MM.1S (cell line): ENCODE results near the gene MFAP1.

Experiments used
- DNase-seq: peaks from one replicate; pipeline ENCODE4 v3.0.0-alpha.2; 2015
- H2AFZ ChIP-seq: fragments of 300-600 bp; sonication (generic); 2 replicates; pipeline ENCODE4 v1.6.0; 2016; ENCODE audit warnings: antibody characterized with exemption, low read length
- H3F3A ChIP-seq: fragments of 300-600 bp; sonication (generic); 2 replicates; pipeline ENCODE4 v1.6.1; 2016; ENCODE audit warnings: mild to moderate bottlenecking, antibody characterized with exemption, low read length, moderate library complexity, mixed read lengths; ENCODE audit not compliant: insufficient read depth
- H3K27ac ChIP-seq: fragments of 300-600 bp; sonication (generic); 2 replicates; pipeline ENCODE4 v1.5.1; 2016; ENCODE audit warnings: mild to moderate bottlenecking, low read length
- H3K27me3 ChIP-seq: fragments of 300-600 bp; sonication (generic); replicated peaks from 2 replicates; pipeline ENCODE4 v1.6.0; 2016; ENCODE audit warnings: low read length; ENCODE audit not compliant: insufficient read depth
- H3K36me3 ChIP-seq: fragments of 300-600 bp; sonication (generic); replicated peaks from 2 replicates; pipeline ENCODE4 v1.6.1; 2016; ENCODE audit warnings: mild to moderate bottlenecking, low read length, mixed read lengths; ENCODE audit not compliant: insufficient read depth
- H3K4me1 ChIP-seq: fragments of 300-600 bp; sonication (generic); 2 replicates; pipeline ENCODE4 v1.6.1; 2016; ENCODE audit warnings: low read length, mixed read lengths
- H3K4me2 ChIP-seq: fragments of 300-600 bp; sonication (generic); 2 replicates; pipeline ENCODE4 v1.6.0; 2016; ENCODE audit warnings: low read depth, low read length
- H3K4me3 ChIP-seq: fragments of 300-600 bp; sonication (generic); 2 replicates; pipeline ENCODE4 v1.5.1; 2016; ENCODE audit warnings: low read length, mixed read lengths
- H3K79me2 ChIP-seq: fragments of 300-600 bp; sonication (generic); 2 replicates; pipeline ENCODE4 v1.6.1; 2016; ENCODE audit warnings: mixed run types, low read length, mixed read lengths
- H3K9ac ChIP-seq: fragments of 300-600 bp; sonication (generic); 2 replicates; pipeline ENCODE4 v1.6.1; 2016; ENCODE audit warnings: low read length, mixed read lengths
- H3K9me2 ChIP-seq: fragments of 300-600 bp; sonication (generic); replicated peaks from 2 replicates; pipeline ENCODE4 v1.6.1; 2016; ENCODE audit warnings: mild to moderate bottlenecking, low read length, mixed read lengths; ENCODE audit not compliant: insufficient read depth
- H3K9me3 ChIP-seq: fragments of 300-600 bp; sonication (generic); replicated peaks from 2 replicates; pipeline ENCODE4 v1.6.1; 2016; ENCODE audit warnings: mild to moderate bottlenecking, low read length, mixed read lengths; ENCODE audit not compliant: insufficient read depth
- H4K20me1 ChIP-seq: fragments of 300-600 bp; sonication (generic); 2 replicates; pipeline ENCODE4 v1.6.1; 2016; ENCODE audit warnings: mild to moderate bottlenecking, low read length, moderate library complexity, mixed read lengths; ENCODE audit not compliant: insufficient read depth
- EZH2 ChIP-seq: fragments of 300-600 bp; sonication (generic); optimal IDR thresholded peaks from 2 replicates; pipeline ENCODE3; 2017; ENCODE audit warnings: low read depth, mild to moderate bottlenecking, antibody characterized with exemption, low read length, mixed read lengths
- EZH2phosphoT487 ChIP-seq: fragments of 300-600 bp; sonication (generic); IDR thresholded peaks from 2 replicates; pipeline ENCODE4 v1.6.1; 2018; ENCODE audit warnings: antibody characterized with exemption, low read length
- TF ChIP-seq, protein P1 (sequence below): fragments of 300-600 bp; sonication (generic); IDR thresholded peaks from 2 replicates; pipeline ENCODE4 v1.5.1; 2016; ENCODE audit warnings: antibody characterized with exemption, low read length, mixed read lengths

Gene MFAP1

GRCh38 chr15:43824302-43825246, at the start of gene MFAP1:
Gene MFAP1, minus strand, starts transcription at chr15:43824690. Its CDS starts 121 bp downstream, at chr15:43824569.
- no peaks in the 10 kb centered on the region for H3K9me3 ChIP-seq
- H2AFZ ChIP-seq = peak within 1 kb of the TSS; percentile 79
- H3K4me1 ChIP-seq = peaks cover 7% of the 10 kb centered on the region
- peak within 1 kb of the TSS; percentile 91 for H3K4me3 ChIP-seq
- peak within 1 kb of the TSS; percentile 77 for H3K27ac ChIP-seq
- H3K9me2 ChIP-seq = no peaks in the 10 kb centered on the region
- H4K20me1 ChIP-seq = no peaks in the 10 kb centered on the region
- peaks cover 74% of the 10 kb centered on the region for H3K79me2 ChIP-seq
- peaks cover 6% of the 10 kb centered on the region; the same call in 1 of the 2 replicates for H3F3A ChIP-seq
- DNase-seq = peak; percentile 99
- H3K9ac ChIP-seq = peak within 1 kb of the TSS; percentile 89
- peak within 1 kb of the TSS; percentile 56 for H3K4me2 ChIP-seq
- no peaks in the 10 kb centered on the region for H3K27me3 ChIP-seq
- no peak for TF ChIP-seq EZH2
- TF ChIP-seq, protein P1, sequence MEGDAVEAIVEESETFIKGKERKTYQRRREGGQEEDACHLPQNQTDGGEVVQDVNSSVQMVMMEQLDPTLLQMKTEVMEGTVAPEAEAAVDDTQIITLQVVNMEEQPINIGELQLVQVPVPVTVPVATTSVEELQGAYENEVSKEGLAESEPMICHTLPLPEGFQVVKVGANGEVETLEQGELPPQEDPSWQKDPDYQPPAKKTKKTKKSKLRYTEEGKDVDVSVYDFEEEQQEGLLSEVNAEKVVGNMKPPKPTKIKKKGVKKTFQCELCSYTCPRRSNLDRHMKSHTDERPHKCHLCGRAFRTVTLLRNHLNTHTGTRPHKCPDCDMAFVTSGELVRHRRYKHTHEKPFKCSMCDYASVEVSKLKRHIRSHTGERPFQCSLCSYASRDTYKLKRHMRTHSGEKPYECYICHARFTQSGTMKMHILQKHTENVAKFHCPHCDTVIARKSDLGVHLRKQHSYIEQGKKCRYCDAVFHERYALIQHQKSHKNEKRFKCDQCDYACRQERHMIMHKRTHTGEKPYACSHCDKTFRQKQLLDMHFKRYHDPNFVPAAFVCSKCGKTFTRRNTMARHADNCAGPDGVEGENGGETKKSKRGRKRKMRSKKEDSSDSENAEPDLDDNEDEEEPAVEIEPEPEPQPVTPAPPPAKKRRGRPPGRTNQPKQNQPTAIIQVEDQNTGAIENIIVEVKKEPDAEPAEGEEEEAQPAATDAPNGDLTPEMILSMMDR = no peak
- TF ChIP-seq EZH2phosphoT487 = no peak
- peaks cover 4% of the 10 kb centered on the region; the same call in 1 of the 2 replicates for H3K36me3 ChIP-seq

DNA sequence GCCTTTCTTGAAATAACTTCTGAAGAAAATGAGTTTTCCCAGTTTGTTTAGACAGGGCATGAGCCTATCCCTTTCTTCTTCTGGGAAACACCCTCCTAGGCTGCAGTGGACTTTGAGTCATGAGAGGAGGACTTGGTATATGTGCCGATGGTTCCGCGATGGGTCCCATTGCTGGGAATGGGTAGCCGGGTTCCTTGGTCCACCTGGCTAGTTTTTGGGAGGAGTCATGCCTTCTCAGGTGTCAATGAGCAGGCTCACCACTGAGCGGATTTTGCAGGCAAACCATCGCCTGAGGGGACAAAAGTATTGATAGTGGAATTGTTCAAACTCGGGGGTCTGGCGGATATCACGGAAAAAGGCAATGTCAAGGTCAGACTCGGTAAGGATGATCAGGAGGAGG, 49.2 kb upstream of the MFAP1 start:
- Histone ChIP-seq H3K79me2 (no peaks in the 10 kb centered on the region), H3K4me2 (no peak overlapping the region), H3K4me3 (no peak overlapping the region), H3K27me3 (no peaks in the 10 kb centered on the region), H3K36me3 (peaks cover 9% of the 10 kb centered on the region; the same call in 1 of the 2 replicates), H4K20me1 (peaks cover 3% of the 10 kb centered on the region; the same call in 1 of the 2 replicates), H3F3A (no peaks in the 10 kb centered on the region), H3K4me1 (no peaks in the 10 kb centered on the region), H3K27ac (no peak overlapping the region), H3K9ac (no peak overlapping the region), H3K9me3 (no peaks in the 10 kb centered on the region), H3K9me2 (no peaks in the 10 kb centered on the region), H2AFZ (no peak overlapping the region)
- DNase-seq = no peak
- TF ChIP-seq EZH2 (no peak), EZH2phosphoT487 (no peak)
- TF ChIP-seq, protein P1 = no peak

GRCh38 chr15:43872416-43873020, 48.0 kb upstream of the MFAP1 start:
- no peaks in the 10 kb centered on the region for H3K4me1 ChIP-seq
- H3K79me2 ChIP-seq = no peaks in the 10 kb centered on the region
- H3K36me3 ChIP-seq = peaks cover 9% of the 10 kb centered on the region; the same call in 1 of the 2 replicates
- H3K4me2 ChIP-seq = no peak overlapping the region
- no peak overlapping the region for H3K9ac ChIP-seq
- no peak overlapping the region for H3K4me3 ChIP-seq
- no peaks in the 10 kb centered on the region for H3F3A ChIP-seq
- peak; percentile 41 for DNase-seq
- peaks cover 3% of the 10 kb centered on the region; the same call in 1 of the 2 replicates for H4K20me1 ChIP-seq
- TF ChIP-seq, protein P1 = peak; percentile 38
- no peak for TF ChIP-seq EZH2
- TF ChIP-seq EZH2phosphoT487 = no peak
- H3K27me3 ChIP-seq = no peaks in the 10 kb centered on the region
- no peak overlapping the region for H3K27ac ChIP-seq
- H3K9me3 ChIP-seq = no peaks in the 10 kb centered on the region
- no peak overlapping the region for H2AFZ ChIP-seq
- no peaks in the 10 kb centered on the region for H3K9me2 ChIP-seq
